ENCODE measurements around the gene ARMCX4. TPM values are rescaled to one million over a fixed set of nuclear protein-coding genes. Genes with fewer than 3 reads are reported as not detected.

Gene ARMCX4
- total RNA-seq, 1 donor from 2014 or later, result 5.3 TPM

DNA sequence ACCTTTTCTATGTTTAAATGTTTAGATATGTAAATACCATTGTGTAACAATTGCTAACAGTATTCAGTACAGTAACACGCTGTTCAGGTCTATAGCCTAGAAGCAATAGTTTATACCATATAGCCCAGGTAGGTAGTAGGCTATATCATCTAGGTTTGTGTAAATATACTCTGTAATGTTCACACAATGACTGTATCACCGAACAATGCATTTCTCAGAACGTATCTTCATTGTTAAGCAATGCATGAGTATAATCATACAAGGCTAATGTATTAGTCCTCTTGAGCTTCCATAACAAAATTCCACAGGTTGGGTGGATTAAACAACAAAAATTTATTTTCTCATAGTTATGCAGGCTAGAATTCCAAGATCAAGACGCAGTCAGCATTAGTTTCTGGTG lies 22.7 kb downstream of the ARMCX4 start:
- Histone ChIP-seq H3K9me3 (replicated peaks) (no peaks in the 10 kb centered on the region), H3K27ac (replicated peaks) (no peak overlapping the region), H3K36me3 (peaks cover 4% of the 10 kb centered on the region), H3K27me3 (ENCODE audit: low read depth) (no peaks in the 10 kb centered on the region), H3K4me1 (no peaks in the 10 kb centered on the region), H3K4me3 (no peak overlapping the region)
- TF ChIP-seq, protein P1, sequence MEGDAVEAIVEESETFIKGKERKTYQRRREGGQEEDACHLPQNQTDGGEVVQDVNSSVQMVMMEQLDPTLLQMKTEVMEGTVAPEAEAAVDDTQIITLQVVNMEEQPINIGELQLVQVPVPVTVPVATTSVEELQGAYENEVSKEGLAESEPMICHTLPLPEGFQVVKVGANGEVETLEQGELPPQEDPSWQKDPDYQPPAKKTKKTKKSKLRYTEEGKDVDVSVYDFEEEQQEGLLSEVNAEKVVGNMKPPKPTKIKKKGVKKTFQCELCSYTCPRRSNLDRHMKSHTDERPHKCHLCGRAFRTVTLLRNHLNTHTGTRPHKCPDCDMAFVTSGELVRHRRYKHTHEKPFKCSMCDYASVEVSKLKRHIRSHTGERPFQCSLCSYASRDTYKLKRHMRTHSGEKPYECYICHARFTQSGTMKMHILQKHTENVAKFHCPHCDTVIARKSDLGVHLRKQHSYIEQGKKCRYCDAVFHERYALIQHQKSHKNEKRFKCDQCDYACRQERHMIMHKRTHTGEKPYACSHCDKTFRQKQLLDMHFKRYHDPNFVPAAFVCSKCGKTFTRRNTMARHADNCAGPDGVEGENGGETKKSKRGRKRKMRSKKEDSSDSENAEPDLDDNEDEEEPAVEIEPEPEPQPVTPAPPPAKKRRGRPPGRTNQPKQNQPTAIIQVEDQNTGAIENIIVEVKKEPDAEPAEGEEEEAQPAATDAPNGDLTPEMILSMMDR (IDR thresholded peaks at IDR 0.05; ENCODE audit: borderline replicate concordance), result no peak
- no peak for DNase-seq
- intact Hi-C loops (cut with micrococcal nuclease), result no loop called here

GRCh38 chrX:101530944-101531343 lies 45.7 kb downstream of the ARMCX4 start:
- DNase-seq, result no peak
- H3K27me3 ChIP-seq (ENCODE audit: low read depth), result no peaks in the 10 kb centered on the region
- TF ChIP-seq, protein P1 (IDR thresholded peaks at IDR 0.05; ENCODE audit: borderline replicate concordance), result no peak

More at GRCh38 chrX:101530944-101531343, 45.7 kb downstream of the ARMCX4 start:
- H3K27ac ChIP-seq (replicated peaks), result no peak overlapping the region
- no peaks in the 10 kb centered on the region for H3K4me1 ChIP-seq
- no peaks in the 10 kb centered on the region for H3K36me3 ChIP-seq
- H3K4me3 ChIP-seq, result no peak overlapping the region
- H3K9me3 ChIP-seq (replicated peaks), result peaks cover 4% of the 10 kb centered on the region
- intact Hi-C loops (cut with micrococcal nuclease), result no loop called here

Other genes with a start within 250 kb of the ARMCX4 start
- gene TAF7L, start 194.1 kb upstream of the ARMCX4 start, total RNA-seq, result 0.08 TPM
- 24.8 TPM for gene TIMM8A, start 136.7 kb upstream of the ARMCX4 start, total RNA-seq
- 1.3 TPM for gene BTK, start 99.3 kb upstream of the ARMCX4 start, total RNA-seq
- 86.9 TPM for gene RPL36A, start 94.4 kb upstream of the ARMCX4 start, total RNA-seq
- gene GLA, start 77.5 kb upstream of the ARMCX4 start, total RNA-seq, result 10.8 TPM
- 51.4 TPM for gene HNRNPH2, start 77.2 kb upstream of the ARMCX4 start, total RNA-seq
- 32.7 TPM for gene ARMCX1, start 65.1 kb downstream of the ARMCX4 start, total RNA-seq
- 25.0 TPM for gene ARMCX6, start 132.5 kb downstream of the ARMCX4 start, total RNA-seq
- gene ARMCX3, start 137.7 kb downstream of the ARMCX4 start, total RNA-seq, result 66.2 TPM
- 34.5 TPM for gene ARMCX2, start 174.4 kb downstream of the ARMCX4 start, total RNA-seq

Data from left ventricle myocardium inferior (tissue), 1 donor.